Measurements from ENCODE around the gene AKAP12. TPM values are rescaled to one million over a fixed set of nuclear protein-coding genes. Genes with fewer than 3 reads are reported as not detected.

The AKAP12 gene
- total RNA-seq, 1 donor from 2014 or later = 46.6 TPM

GRCh38 chr6:151335930-151336329, 96.2 kb downstream of the AKAP12 start:
- H3K36me3 Mint-ChIP-seq (ENCODE audit: low read depth) = peaks cover 9% of the 10 kb centered on the region
- no peak overlapping the region for H3K4me3 Mint-ChIP-seq
- H3K9me3 Mint-ChIP-seq = no peaks in the 10 kb centered on the region
- H3K27me3 Mint-ChIP-seq (ENCODE audit: low read depth) = no peaks in the 10 kb centered on the region
- peaks cover 45% of the 10 kb centered on the region for H3K4me1 Mint-ChIP-seq
- TF ChIP-seq CTCF (conservative IDR thresholded peaks at IDR 0.05) = no peak
- H3K27ac Mint-ChIP-seq (ENCODE audit: unreplicated experiment) = no peak overlapping the region
- no peak for DNase-seq (ENCODE audit: low read depth, low spot score)

- Mint-ChIP-seq H3K27me3 (ENCODE audit: low read depth) (no peaks in the 10 kb centered on the region), H3K9me3 (no peaks in the 10 kb centered on the region)
- TF ChIP-seq CTCF (conservative IDR thresholded peaks at IDR 0.05) = no peak
Measured at GRCh38 chr6:151338651-151339200, 99.0 kb downstream of the AKAP12 start.

GRCh38 chr6:151339369-151339768, 99.6 kb downstream of the AKAP12 start:
- H3K36me3 Mint-ChIP-seq (ENCODE audit: low read depth) = peaks cover 6% of the 10 kb centered on the region
- H3K9me3 Mint-ChIP-seq = no peaks in the 10 kb centered on the region

More at GRCh38 chr6:151338651-151339200, 99.0 kb downstream of the AKAP12 start:
- peaks cover 6% of the 10 kb centered on the region for H3K36me3 Mint-ChIP-seq (ENCODE audit: low read depth)
- DNase-seq (ENCODE audit: low read depth, low spot score) = no peak
- peak overlapping the region; percentile 17 for H3K27ac Mint-ChIP-seq (ENCODE audit: unreplicated experiment)
- no peak overlapping the region for H3K4me3 Mint-ChIP-seq
- peaks cover 29% of the 10 kb centered on the region for H3K4me1 Mint-ChIP-seq

GRCh38 chr6:151340219-151340978, 100.6 kb downstream of the AKAP12 start:
- H3K27ac Mint-ChIP-seq (ENCODE audit: unreplicated experiment) = no peak overlapping the region

More at GRCh38 chr6:151339369-151339768, 99.6 kb downstream of the AKAP12 start:
- Mint-ChIP-seq H3K27me3 (ENCODE audit: low read depth) (no peaks in the 10 kb centered on the region), H3K4me1 (peaks cover 30% of the 10 kb centered on the region), H3K27ac (ENCODE audit: unreplicated experiment) (no peak overlapping the region), H3K4me3 (no peak overlapping the region)
- no peak for TF ChIP-seq CTCF (conservative IDR thresholded peaks at IDR 0.05)
- DNase-seq (ENCODE audit: low read depth, low spot score) = no peak

More at GRCh38 chr6:151340219-151340978, 100.6 kb downstream of the AKAP12 start:
- Mint-ChIP-seq H3K9me3 (no peaks in the 10 kb centered on the region), H3K4me1 (peaks cover 25% of the 10 kb centered on the region), H3K27me3 (ENCODE audit: low read depth) (no peaks in the 10 kb centered on the region), H3K4me3 (no peak overlapping the region), H3K36me3 (ENCODE audit: low read depth) (peaks cover 6% of the 10 kb centered on the region)
- DNase-seq (ENCODE audit: low read depth, low spot score) = no peak
- TF ChIP-seq CTCF (conservative IDR thresholded peaks at IDR 0.05) = no peak

Measured in neural crest cell (in vitro differentiated cells).